ENCODE results near the gene DDX6.
A peak's percentile ranks its signal among the peaks of the same experiment; 100 is the strongest.
"Not testable (repeated sequence)": the region's sequence is repeated elsewhere in the genome, so short reads cannot be mapped to it uniquely, and the experiment has no call there.

The DDX6 gene

GRCh38 chr11:118790357-118791110 is 430 bp downstream of the DDX6 start:
- no peak for DNase-seq

GRCh38 chr11:118789501-118790356 is 1.2 kb downstream of the DDX6 start:
- peak; percentile 71 for DNase-seq

GRCh38 chr11:118786657-118787056 is 4.3 kb downstream of the DDX6 start:
- DNase-seq = no peak

GRCh38 chr11:118785362-118785761 is 5.6 kb downstream of the DDX6 start:
- DNase-seq = no peak

GRCh38 chr11:118783724-118784495 is 7.1 kb downstream of the DDX6 start:
- no peak for DNase-seq

GRCh38 chr11:118783324-118783723 is 7.6 kb downstream of the DDX6 start:
- DNase-seq = not testable (repeated sequence)

- no peak for DNase-seq
Observed at GRCh38 chr11:118778898-118779297, 12.1 kb downstream of the DDX6 start.

GRCh38 chr11:118774032-118774431 is 16.9 kb downstream of the DDX6 start:
- DNase-seq = no peak

- no peak for DNase-seq
Observed at GRCh38 chr11:118771547-118772288, 19.2 kb downstream of the DDX6 start.

GRCh38 chr11:118768690-118769089 is 22.3 kb downstream of the DDX6 start:
- DNase-seq = no peak

- DNase-seq = no peak
Observed at GRCh38 chr11:118766035-118766434, 24.9 kb downstream of the DDX6 start.

- not testable (repeated sequence) for DNase-seq
Observed at GRCh38 chr11:118765095-118765691, 25.8 kb downstream of the DDX6 start.

- no peak for DNase-seq
Observed at GRCh38 chr11:118763041-118763440, 27.9 kb downstream of the DDX6 start.

- DNase-seq = not testable (repeated sequence)
Observed at GRCh38 chr11:118761981-118762380, 29.0 kb downstream of the DDX6 start.

- DNase-seq = no peak
Observed at GRCh38 chr11:118757876-118758399, 33.0 kb downstream of the DDX6 start.

GRCh38 chr11:118752654-118753053 is 38.3 kb downstream of the DDX6 start:
- DNase-seq = no peak

GRCh38 chr11:118749429-118749828 is 41.5 kb downstream of the DDX6 start:
- no peak for DNase-seq

GRCh38 chr11:118748056-118748455 is 42.9 kb downstream of the DDX6 start:
- DNase-seq = no peak

- DNase-seq = no peak
Observed at GRCh38 chr11:118746988-118747585, 43.9 kb downstream of the DDX6 start.

- DNase-seq = no peak
Observed at GRCh38 chr11:118744046-118744445, 46.9 kb downstream of the DDX6 start.

GRCh38 chr11:118742304-118742703 is 48.7 kb downstream of the DDX6 start:
- DNase-seq = no peak

All from CD4-positive, alpha-beta T cell treated with Interleukin-10 for 1 hour (primary cell).